NCI-H2029 treated with DMSO at 0.1 percent for 48 hours (cell line): Measurements from ENCODE around the gene ACOX3.

Experiments
- DNase-seq: peaks from one replicate; lab custom pipeline; 2025; lab: John Stamatoyannopoulos, UW

Gene ACOX3

DNA sequence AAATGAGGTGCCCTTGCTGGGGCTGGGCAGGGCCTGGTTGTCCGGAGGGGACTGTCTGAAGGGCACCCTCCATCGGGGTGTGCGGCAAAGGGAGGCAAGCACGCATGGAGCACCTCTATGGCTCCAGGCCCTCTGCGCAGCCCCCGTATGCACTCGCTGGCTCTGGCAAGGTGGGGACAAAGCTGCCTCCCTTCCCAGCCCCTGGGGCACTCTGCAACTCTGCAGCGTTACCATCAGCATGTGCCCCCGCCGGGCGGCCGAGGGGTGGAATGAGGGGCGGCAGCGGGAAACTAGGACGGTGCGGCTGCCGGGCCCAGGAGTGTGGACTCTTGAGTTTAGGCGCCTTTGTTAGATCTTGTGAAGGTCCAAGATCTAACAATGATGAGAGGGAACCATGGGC lies 26.5 kb upstream of the ACOX3 start:
- DNase-seq, result no peak

DNA sequence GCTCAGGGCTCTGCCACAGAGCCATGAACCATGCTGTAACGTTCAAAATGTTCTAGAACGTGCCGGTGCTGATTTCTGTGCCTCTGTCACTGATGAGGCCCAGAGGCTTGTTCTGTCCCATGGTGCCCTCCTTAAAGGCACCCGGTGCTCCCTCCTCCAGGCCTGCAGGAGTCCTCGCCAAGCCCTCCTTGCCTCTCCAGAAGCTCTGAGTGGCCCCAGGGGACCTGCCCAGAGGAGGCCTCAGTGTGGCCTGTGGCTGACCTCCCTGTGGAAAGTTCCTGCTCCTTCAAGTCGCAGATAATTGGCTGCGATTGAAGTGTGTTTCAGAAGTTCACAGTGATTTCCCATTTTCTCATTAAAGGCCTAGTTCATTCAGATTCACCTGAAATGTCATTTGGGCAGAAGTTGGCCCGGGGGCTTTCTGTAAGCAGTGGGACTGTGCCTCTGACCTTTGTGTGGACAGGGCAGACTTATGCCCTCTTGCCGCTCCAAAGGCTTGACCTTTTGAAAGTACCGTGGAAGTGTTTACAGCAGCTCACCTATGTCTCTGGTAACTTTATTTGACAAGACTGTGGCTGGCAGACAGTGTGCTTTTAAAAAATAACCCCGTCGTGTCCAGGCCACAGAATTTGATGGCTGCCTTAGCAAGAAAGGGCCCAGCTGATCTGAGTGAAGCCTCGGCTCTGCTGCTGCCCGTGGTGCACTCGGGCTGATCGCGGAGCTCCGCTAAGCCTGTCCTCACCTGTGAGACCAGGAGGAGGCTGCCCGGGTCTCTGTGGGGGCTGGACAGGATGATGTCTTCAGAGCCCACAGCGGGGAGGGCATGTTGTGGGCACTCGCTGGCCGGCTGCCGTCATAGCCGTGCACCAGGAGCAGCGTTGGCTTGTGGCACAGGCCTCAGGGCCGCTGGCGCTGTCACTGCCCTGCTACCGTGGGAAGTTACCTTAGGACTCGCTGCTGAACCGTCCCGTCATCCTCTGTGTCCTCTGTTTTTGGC lies 25.4 kb upstream of the ACOX3 start:
- DNase-seq, result no peak

DNA sequence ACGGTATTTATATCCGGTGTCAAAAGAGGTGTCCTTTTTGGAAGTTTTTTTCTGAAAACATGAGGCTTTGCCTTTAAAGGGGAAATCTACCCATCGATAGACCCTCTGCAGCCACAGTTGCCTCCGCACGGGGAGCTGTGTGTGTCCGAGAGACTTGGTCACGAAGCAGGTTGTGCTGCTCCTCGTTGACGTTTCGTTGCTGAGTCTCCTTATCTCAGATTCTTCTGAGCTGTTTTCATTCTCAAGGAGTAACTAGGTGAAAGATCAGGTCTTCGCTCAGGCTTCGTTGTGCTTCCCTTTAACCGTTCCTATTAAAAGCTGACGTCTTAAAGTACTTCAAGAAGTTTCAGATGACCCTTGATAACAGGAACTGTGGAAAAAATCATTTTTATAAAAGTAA lies 23.9 kb upstream of the ACOX3 start:
- no peak for DNase-seq

DNA sequence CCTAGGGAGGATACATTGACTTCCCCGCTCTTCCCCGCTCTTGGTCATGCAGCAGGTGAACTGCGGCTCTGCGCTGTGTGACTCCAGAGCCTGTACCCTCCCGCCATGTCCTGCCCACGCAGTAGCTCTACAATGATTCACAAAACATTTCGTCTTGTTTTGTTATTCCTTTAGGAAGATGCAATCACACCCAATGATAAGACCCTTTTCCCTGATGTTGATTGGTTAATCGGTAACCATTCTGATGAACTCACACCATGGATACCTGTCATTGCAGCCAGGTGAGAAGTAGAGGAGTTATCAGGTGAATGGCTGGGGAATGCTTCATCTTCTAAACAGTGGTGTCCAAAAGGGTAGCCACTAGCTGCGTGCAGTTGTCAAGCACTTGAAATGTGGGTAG lies 23.3 kb upstream of the ACOX3 start:
- DNase-seq, result no peak

DNA sequence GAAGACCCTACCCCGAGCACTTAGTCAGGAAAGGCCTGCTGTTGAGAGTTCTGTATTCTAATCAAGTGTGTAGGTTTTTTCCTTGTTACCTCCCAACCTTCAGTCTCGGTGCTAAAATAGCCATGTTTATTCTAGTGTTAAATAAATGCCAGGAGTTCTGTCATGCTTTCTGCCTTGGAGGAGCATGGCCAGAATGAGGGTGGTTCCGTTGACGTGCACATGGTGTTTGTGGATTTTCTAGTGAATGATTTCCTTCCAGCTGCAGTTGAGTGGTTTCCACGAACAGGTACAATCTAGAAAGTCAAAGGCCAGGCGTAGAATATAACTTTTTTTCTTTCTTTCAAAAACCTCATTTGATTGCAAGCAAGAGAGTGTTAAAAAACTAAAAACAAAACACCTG lies 21.1 kb upstream of the ACOX3 start:
- no peak for DNase-seq

DNA sequence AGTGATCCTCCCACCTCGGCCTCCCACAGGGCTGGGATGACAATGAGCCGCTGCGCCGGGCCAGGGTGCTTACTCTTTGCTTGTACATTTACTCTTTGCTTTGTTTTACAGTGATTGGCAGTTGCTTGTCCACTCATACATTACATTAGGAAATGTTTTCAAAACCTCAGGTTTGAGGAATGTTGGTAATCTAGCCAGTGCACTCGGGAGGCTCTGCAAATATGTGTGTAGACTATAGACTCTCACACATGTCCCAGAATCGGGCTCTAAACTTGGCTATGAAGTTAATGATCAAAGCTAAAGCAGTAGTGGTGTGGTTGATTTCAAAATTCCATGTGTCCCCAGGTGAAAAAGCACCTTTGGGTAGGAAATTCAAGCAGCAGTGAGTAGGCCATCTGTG lies 20.6 kb upstream of the ACOX3 start:
- no peak for DNase-seq

DNA sequence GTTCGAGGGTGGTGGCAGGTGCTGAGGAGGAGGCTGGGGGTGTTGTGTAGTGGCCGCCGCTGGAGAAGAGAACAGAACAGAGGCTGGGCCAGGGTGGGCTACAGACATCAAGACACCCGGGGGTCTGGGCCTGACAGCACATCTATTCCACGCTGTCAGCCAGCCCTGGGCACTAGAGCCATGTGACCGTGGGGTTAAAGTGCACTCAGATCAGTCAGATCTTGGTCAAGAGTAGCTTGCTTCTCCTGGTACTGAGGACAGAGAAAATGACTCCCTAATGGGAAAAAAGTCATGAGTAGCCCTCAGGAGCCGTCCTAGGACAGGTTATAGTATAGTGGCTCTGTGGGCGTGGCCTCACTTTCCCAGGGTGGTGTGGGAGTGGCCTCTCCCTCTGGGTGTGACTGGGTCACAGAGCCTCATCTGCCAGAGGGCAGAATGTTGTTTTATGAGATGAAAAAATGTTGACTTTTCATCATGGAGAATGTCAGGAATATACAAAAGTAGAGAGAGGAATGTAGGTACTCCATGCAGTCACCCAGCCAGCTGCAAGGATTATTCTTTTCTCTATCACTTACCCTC lies 19.4 kb upstream of the ACOX3 start:
- no peak for DNase-seq

DNA sequence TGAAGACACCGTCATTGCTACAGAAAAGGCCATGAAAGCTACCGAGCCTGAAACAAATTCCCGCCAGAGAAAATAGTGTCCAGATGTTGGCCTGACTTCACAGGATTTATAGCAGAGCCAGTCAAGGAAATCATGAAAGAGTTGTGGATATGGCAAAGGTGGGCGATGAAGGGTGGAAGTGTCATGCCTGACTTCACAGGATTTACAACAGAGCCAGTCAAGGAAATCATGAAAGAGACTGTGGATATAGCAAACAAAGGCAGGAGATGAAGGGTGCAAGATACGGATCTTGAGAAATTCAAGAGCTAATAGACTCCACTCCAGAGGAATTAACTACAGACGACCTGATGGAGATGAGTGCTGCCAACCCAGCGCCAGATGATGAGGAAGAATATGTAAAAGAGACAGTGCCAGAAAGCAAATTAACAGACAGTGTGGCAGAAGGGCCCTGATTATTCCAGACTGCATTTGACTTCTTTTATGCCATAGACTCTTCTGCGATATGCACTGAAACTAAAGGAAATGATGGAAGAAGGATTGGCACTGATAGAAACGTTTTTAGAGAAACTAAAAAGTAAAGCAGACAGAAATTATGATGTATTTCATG lies 17.2 kb upstream of the ACOX3 start:
- DNase-seq, result no peak

DNA sequence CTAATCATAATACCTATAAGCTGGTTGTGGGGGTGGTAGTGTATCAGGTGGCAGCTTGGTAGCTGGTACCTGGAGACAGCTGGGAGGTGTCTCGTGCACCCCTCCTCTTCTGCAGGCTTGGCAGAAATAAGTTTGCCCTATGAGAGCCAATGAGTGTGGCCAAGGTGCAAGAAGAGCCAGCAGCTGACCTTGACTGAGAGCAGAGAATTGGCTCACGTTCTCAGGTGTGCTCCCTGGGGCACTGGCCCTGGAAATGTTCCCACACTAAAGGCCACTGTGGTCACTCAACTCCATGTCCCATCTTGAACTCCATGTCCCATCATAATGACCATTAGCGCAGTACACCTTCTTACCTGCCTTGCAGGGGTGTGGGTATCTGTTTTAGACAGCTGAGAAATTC lies 13.4 kb upstream of the ACOX3 start:
- DNase-seq, result no peak

DNA sequence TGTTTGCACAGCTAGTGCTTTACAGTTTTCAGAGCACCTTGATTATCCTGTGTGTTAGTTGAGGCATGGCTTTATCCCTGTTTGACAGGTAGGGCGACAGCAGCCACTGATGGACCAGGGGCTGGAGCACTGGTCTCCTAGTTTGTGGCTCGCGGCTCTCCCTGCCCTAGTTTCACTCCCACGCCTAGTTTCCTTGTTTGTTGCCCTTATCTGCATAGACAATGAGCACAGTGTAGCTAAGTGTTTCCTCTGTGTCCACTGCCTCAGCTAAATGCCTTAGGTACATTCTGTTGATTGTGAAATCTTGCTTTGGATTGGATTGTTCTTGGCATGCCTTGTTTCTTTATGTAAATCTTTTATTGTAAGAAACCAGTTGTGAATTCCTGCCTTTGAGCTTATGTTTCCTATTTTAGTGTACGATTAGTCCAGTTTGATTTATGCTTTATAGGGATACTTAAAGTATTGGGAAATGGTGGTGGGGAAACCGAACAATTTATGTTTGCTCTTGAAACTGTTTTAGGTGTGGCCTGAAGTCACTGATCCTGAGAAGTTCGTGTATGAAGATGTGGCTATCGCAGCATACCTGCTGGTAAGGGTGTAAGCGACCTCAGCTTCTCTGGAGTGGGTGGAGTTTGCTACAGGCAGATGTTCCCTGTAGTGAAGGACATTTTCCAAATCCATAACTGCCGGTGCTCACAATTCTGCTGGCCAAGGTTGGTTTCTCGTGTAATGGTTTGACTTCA lies 11.1 kb upstream of the ACOX3 start:
- no peak for DNase-seq

DNA sequence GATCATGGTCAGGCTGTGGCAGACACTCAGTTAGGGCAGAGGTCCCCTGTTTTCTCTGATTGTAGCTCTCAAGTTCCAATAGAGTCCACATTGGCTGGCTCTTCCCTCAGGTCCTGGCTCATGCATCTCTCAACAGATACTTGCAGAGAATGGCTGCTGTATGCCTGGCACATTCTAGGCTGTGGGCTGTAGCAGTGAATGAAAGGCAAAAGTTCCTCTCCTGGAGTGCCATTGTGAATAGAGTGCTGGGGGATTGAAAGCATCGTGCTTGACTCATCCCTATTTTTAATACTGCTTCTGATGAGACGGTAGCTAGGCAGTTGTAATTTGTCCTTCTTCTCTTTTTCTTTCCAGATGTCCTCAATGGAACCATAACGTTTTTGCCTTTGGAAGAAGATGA lies 5.6 kb upstream of the ACOX3 start:
- no peak for DNase-seq

DNA sequence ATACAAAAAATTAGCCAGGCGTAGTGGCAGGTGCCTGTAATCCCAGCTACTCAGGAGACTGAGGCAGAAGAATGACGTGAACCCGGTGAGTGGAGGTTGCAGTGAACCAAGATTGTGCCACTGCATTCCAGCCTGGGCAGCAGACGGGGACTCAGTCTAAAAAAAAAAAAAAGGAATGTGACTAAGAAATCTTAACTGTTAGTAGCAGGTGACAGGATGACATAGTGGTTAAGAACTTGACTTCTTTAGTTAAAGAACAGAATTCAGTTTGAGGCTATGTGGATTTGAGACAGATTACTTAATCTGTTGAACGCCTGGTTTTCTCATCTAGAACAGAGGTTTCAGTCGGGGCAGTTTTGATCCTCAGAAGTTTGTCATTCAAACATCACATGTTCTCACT lies 3.3 kb upstream of the ACOX3 start:
- DNase-seq, result no peak

DNA sequence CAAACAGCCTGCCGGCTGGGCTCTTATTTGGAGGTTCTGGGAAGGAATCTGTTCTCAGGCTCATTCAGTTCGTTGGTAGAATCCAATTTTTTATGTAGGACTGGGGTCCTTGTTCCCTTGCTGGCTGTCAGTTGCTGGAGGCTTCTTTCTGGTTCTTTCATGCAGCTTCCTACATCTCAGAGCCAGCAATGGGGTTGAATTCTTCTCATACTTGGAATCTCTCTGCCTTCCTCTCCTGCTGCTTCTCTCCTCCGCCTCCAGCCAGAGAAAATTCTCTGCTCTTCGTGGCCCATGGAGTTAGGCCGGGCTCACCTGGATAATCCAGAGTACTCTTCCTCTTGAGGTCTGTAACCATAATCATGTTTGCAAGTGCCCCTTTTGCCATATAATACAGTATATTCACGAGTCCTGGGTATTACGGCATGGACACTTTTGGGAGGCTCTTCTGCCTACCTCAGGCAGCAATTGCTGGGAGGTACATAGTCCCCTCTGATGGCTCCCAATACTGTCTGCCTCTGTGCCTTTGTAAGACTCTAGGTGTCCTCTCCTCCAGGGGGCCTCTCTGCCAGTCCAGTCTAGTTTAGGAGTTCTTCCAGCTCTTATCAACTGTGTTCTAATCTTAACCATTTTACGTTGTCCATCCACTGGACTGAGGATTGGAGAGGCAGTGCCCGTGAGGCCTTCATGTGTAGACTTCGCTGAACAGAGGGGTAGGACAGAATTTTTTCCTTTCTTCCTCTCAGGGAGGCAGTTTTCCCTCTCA lies 2.3 kb upstream of the ACOX3 start:
- no peak for DNase-seq

DNA sequence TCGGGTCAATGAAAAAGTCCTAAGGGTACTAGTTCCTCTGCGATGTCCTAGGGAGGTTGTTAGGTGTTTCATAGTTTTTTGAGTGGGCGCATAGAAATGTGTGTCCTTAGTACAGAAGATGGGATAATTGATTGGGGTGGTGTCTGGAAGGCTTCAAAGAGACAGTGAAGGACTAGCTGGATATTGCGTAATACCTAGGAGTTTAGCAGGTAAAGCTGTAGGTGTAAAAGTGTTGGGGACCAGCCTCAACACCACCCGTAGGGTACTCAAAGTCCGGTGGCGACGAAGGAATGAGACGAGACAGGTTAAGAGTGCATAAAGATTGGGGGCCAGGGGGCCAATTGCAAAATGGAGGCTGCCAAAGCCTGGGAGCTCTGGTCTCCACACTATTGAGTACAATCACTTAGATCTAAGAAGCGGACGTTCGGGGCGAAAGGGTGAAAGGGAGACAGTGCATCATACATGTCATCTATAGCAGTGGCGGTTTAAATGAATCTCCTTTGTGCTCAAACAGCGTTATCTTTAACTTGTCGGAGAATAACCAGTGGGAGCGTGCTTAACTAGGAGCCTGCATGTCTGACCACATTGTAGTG lies 1.1 kb upstream of the ACOX3 start:
- DNase-seq, result no peak

DNA sequence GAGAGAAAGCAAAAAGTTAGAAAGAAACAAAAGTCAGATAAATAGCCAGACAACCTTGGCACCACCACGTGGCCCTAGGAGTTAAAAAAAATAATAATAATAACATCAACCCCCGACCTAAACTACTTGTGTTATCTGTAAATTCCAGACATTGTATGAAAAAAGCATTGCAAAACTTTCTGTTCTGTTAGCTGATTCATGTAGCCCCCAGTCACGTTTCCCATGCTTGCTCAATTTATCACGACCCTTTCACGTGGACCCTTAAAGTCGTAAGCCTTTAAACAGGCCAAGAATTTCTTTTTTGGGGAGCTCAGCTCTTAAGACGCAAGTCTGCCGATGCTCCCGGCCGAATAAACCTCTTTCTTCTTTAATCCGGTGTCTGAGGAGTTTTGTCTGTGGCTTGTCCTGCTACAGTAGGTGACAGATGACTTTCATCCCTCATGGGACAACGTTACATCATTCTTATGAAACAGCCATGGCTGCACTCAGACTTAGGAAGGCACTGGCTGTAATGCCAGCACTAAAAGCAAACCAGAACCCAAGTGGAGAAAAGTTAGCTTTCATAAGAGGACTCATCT lies 520 bp downstream of the ACOX3 start:
- DNase-seq, result peak; percentile 42

DNA sequence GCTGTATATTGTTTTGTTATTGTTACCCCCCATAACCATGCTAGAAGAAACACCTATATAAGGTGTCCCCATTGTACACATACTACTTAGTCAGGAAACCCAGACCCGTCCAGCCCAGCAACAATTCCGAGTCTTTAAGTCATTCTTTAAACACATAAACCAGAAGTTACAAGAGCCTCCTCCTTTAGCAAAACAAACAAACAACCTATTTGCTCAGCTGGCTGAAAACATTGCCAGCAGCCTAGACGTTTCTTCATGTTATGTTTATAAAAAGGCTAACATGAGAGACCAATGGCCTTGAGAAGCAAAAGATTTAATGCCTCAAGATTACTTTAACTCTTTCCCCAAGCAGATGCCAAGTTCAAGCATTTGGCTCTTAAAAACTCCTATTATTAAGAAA lies 1.4 kb downstream of the ACOX3 start:
- DNase-seq, result no peak

DNA sequence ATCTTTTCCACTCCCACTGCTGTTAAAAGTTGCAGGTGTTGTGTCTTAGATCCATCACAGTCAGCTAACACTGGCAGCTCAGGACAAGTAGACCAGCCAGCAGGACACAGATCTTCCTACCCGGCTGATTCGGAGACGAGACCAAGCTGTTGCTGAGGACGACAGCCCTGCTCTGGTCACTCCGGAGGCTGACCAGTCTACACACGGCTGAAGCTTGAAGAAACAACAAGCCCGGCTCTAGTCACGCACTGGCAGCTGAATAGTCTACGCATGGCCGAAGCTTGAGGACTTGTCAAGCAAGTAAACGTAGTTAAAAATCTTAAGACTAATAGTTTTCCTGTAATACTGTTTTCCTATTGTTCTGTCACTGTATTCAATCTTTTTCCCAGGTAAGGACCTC lies 1.8 kb downstream of the ACOX3 start:
- DNase-seq, result no peak

DNA sequence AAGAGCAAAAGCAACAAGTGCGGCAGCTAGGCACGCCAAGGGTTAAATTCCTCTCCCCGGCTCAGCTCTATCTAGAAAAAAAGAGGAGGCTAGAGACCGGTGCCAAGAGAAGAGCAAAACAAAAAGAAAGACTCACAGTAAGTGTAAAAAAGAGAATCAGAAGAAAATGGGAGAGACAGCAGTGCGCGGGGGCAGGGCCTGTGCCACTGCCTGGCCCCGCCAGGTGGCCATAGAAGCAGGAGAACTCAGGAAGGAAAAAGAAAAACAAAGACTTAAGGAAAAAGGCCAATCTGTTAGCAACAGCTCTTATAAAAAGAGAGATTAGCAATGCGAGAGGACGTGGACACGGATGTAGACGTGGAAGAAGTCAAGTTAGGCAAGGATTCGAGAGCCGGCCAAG lies 3.2 kb downstream of the ACOX3 start:
- DNase-seq, result no peak

DNA sequence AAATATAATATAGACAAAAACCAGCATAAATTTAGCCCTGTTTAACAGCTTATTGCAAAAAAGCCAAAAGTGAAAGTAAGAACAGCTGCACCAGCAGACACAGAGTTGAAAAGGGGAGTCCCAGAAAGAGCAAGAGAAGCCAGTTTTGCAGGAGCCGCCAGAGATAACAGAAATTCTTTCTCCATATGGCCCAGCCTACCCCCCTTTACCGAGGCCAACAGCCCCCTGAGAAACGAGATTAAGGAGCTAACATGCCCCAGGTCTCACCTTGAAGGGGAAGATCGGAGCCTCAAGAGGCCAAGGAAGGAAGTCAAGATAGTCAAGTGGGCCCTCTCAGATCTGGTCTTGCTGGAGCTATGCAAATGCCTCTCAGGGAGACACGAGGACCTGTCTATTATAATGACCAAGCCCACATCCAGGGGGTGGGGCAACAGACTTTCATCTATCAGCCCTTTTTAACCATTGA lies 4.8 kb downstream of the ACOX3 start:
- DNase-seq, result no peak

DNA sequence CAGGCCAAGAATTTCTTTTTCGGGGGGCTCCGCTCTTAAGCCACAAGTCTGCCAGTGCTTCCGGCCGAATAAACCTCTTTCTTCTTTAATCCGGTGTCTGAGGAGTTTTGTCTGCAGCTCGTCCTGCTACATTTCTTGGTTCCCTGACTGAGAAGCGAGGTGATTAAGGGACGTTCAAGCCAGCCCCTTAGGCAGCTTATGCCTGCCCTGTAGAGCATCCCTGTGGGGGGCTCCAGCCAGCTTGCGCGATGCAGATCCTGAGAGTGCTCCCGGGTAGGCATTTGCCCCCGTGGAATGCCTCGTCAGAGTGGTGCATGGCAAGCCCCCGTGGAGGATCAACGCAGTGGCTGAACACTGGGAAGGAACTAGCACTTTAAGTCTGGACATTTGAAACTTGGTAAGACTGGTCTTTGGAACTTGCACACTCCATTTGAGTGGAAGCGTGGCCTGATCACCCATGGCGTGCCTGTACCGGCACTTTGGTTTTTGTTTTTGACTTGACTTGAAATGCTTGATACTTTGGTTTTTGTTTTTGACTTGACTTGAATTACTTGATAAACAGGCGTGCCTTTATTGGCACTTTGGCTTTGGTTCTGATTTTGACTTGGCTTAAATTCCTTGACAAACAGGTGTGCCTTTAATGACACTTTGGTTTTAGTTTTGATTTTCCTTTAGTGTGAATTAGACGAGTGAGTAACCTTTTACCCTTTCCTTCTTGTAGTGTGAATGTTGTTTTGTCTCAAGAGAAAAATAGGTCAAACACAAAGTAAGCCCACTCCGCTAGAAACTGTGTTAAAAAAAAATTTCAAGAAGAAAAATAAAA lies 6.1 kb downstream of the ACOX3 start:
- DNase-seq, result no peak
